Suprapubic skin (tissue), 4 donors: Measurements from ENCODE around the gene SLCO1B1.

Experiments
- CTCF ChIP-seq, 2 donors: fragments of 200-600 bp in 1 of 2; fragments of 450-650 bp in 1 of 2; sonication (generic) in 1 of 2; IDR thresholded peaks; one replicate each; pipeline ENCODE4 v1.5.1; 2016 to 2019; ENCODE audit warnings: antibody characterized with exemption in 2 of 2, mild to moderate bottlenecking in 1 of 2, moderate library complexity in 1 of 2
- EP300 ChIP-seq: sonication (generic); formaldehyde crosslinking; IDR thresholded peaks from one replicate; pipeline ENCODE4 v1.6.1; 2017; ENCODE audit warnings: antibody characterized with exemption
- POLR2A ChIP-seq, 2 donors: fragments of 450-650 bp; IDR thresholded peaks; one replicate each; pipeline ENCODE4 v1.6.1; 2017; ENCODE audit warnings: antibody characterized with exemption in 2 of 2, mild to moderate bottlenecking in 2 of 2, moderate library complexity in 2 of 2
- POLR2AphosphoS5 ChIP-seq, 3 donors: sonication (generic); formaldehyde crosslinking; IDR thresholded peaks; one replicate each; pipeline ENCODE4 v1.6.1; 2017; ENCODE audit warnings: antibody characterized with exemption in 3 of 3

GRCh38 chr12:21223930-21224329, 92.9 kb downstream of the SLCO1B1 start:
- TF ChIP-seq CTCF (IDR thresholded peaks at IDR 0.05) (no peak), EP300 (no peak), POLR2A (IDR thresholded peaks at IDR 0.05) (no peak), POLR2AphosphoS5 (IDR thresholded peaks at IDR 0.05) (no peak)
